ENCODE measurements around the gene RAPGEF2. TPM values are rescaled to one million over a fixed set of nuclear protein-coding genes. Genes with fewer than 3 reads are reported as not detected.

The RAPGEF2 gene
- total and polyA plus RNA-seq, 8 donors, result 3.3 to 78.1 (median 37.2) TPM

- TF ChIP-seq CTCF (IDR thresholded peaks at IDR 0.05) (no peak), POLR2A (IDR thresholded peaks at IDR 0.05) (no peak), POLR2AphosphoS5 (IDR thresholded peaks at IDR 0.05) (no peak), EP300 (IDR thresholded peaks at IDR 0.05) (no peak)
- DNase-seq, result no peak
- 95 to 100% (median 98%) methylated on average over 1 of the region's 1 CpG for WGBS, 5 donors
Observed at GRCh38 chr4:159287767-159288166, 184.9 kb downstream of the RAPGEF2 start.

GRCh38 chr4:159289682-159290081 lies 186.8 kb downstream of the RAPGEF2 start:
- no peak for DNase-seq
- no peaks in the 10 kb centered on the region for H3K36me3 ChIP-seq
- WGBS, 5 donors, result 72 to 91% (median 87%) methylated on average over 3 of the region's 3 CpGs
- no peak for TF ChIP-seq CTCF (IDR thresholded peaks at IDR 0.05)
- TF ChIP-seq POLR2AphosphoS5 (IDR thresholded peaks at IDR 0.05), result no peak
- no peak for TF ChIP-seq POLR2A (IDR thresholded peaks at IDR 0.05)
- TF ChIP-seq EP300 (IDR thresholded peaks at IDR 0.05), result no peak
- no peaks in the 10 kb centered on the region for H3K9me3 ChIP-seq
- H3K4me1 ChIP-seq, result peaks cover 0 to 5% (median 0%) of the 10 kb centered on the region in 4 donors
- H3K4me3 ChIP-seq, result no peak overlapping the region
- H3K27ac ChIP-seq, result no peak overlapping the region
- intact Hi-C loops (cut with DNase I; ENCODE audit: low total_unique reads), result no loop called here
- no peaks in the 10 kb centered on the region for H3K27me3 ChIP-seq

More at GRCh38 chr4:159287767-159288166, 184.9 kb downstream of the RAPGEF2 start:
- Histone ChIP-seq H3K27ac (no peak overlapping the region), H3K36me3 (no peaks in the 10 kb centered on the region), H3K9me3 (no peaks in the 10 kb centered on the region), H3K27me3 (no peaks in the 10 kb centered on the region), H3K4me1 (peaks cover 0 to 16% (median 7%) of the 10 kb centered on the region in 4 donors), H3K4me3 (no peak overlapping the region)
- intact Hi-C loops (cut with DNase I; ENCODE audit: low total_unique reads), result no loop called here

- no peaks in the 10 kb centered on the region for H3K27me3 ChIP-seq
- WGBS, 5 donors, result 91 to 98% (median 93%) methylated on average over 2 of the region's 2 CpGs
- H3K9me3 ChIP-seq, result no peaks in the 10 kb centered on the region
- TF ChIP-seq CTCF (IDR thresholded peaks at IDR 0.05), result no peak
- no peak for TF ChIP-seq POLR2AphosphoS5 (IDR thresholded peaks at IDR 0.05)
- TF ChIP-seq POLR2A (IDR thresholded peaks at IDR 0.05), result no peak
- no peak for TF ChIP-seq EP300 (IDR thresholded peaks at IDR 0.05)
- H3K4me3 ChIP-seq, result no peak overlapping the region
- no peak overlapping the region for H3K27ac ChIP-seq
- DNase-seq, result no peak
- intact Hi-C loops (cut with DNase I; ENCODE audit: low total_unique reads), result no loop called here
- no peaks in the 10 kb centered on the region for H3K36me3 ChIP-seq
- peaks cover 0 to 9% (median 0%) of the 10 kb centered on the region in 4 donors for H3K4me1 ChIP-seq
Observed at GRCh38 chr4:159290321-159291030, 187.6 kb downstream of the RAPGEF2 start.

GRCh38 chr4:159291176-159291575 lies 188.3 kb downstream of the RAPGEF2 start:
- Histone ChIP-seq H3K4me1 (peaks cover 0 to 16% (median 0%) of the 10 kb centered on the region in 4 donors), H3K4me3 (no peak overlapping the region), H3K9me3 (no peaks in the 10 kb centered on the region), H3K27me3 (no peaks in the 10 kb centered on the region), H3K27ac (no peak overlapping the region), H3K36me3 (no peaks in the 10 kb centered on the region)
- intact Hi-C loops (cut with DNase I; ENCODE audit: low total_unique reads), result no loop called here
- WGBS, 5 donors, result 86 to 99% (median 92%) methylated on average over 3 of the region's 3 CpGs
- no peak for DNase-seq
- TF ChIP-seq EP300 (IDR thresholded peaks at IDR 0.05), result no peak
- no peak for TF ChIP-seq POLR2AphosphoS5 (IDR thresholded peaks at IDR 0.05)
- TF ChIP-seq CTCF (IDR thresholded peaks at IDR 0.05), result no peak
- TF ChIP-seq POLR2A (IDR thresholded peaks at IDR 0.05), result no peak

Data from stomach (tissue), 9 donors.